HEK293 (cell line): ENCODE results near the gene HAUS6.

ENCODE experiments used
- CTCF ChIA-PET: fragments of 350-600 bp; formaldehyde crosslinking; extraction: SDS; loops from one replicate; lab custom pipeline; 2021; ENCODE audit warnings: antibody characterized with exemption; lab: Yijun Ruan, JAX
- POLR2A ChIA-PET: fragments of 300-600 bp; formaldehyde crosslinking; extraction: SDS; loops from one replicate; lab custom pipeline; 2020; ENCODE audit warnings: antibody characterized with exemption, inconsistent platforms; lab: Yijun Ruan, JAX
- H3K27ac ChIP-seq: fragments of 200-500 bp; sonication (Bioruptor generic); 2 replicates; pipeline ENCODE4 v1.5.1; 2014; ENCODE audit warnings: low read depth, low read length, control low read depth, inconsistent platforms; ENCODE audit errors: extremely low read depth
- H3K36me3 ChIP-seq, 2 experiments: fragments of 200-500 bp in 1 of 2; sonication (Bioruptor generic) in 1 of 2; 1 replicate in 1 of 2; 2 replicates in 1 of 2; pipeline ENCODE4 v1.5.1; 2014 to 2017; ENCODE audit warnings: inconsistent platforms in 2 of 2, low read length in 2 of 2; ENCODE audit not compliant: control insufficient read depth in 2 of 2, insufficient read depth in 1 of 2
- H3K4me1 ChIP-seq: fragments of 200-500 bp; sonication (Bioruptor generic); 2 replicates; pipeline ENCODE4 v1.5.1; 2014; ENCODE audit warnings: mild to moderate bottlenecking, low read length, inconsistent platforms; ENCODE audit not compliant: control insufficient read depth, insufficient read depth
- H3K4me3 ChIP-seq: 2 replicates; pipeline ENCODE4 v1.5.1; 2011; ENCODE audit warnings: low read depth, mild to moderate bottlenecking, control low read depth, low read length, moderate library complexity
- H3K9me3 ChIP-seq: fragments of 200-500 bp; sonication (Bioruptor generic); 2 replicates; pipeline ENCODE4 v1.5.1; 2014; ENCODE audit warnings: low read depth, low read length, inconsistent platforms; ENCODE audit not compliant: control insufficient read depth, insufficient read depth
- GLIS2 ChIP-seq: fragments of 450-650 bp; formaldehyde crosslinking; IDR thresholded peaks from 2 replicates; pipeline ENCODE4 v1.5.1; 2016; ENCODE audit warnings: missing biosample characterization, missing genetic modification characterization
- MZF1 ChIP-seq: fragments of 450-650 bp; formaldehyde crosslinking; IDR thresholded peaks from 2 replicates; pipeline ENCODE4 v1.5.1; 2017; ENCODE audit warnings: missing biosample characterization, missing genetic modification characterization, borderline replicate concordance
- SP7 ChIP-seq: fragments of 450-650 bp; formaldehyde crosslinking; IDR thresholded peaks from 2 replicates; pipeline ENCODE4 v1.5.1; 2016; ENCODE audit warnings: missing biosample characterization, missing genetic modification characterization
- WT1 ChIP-seq: fragments of 450-650 bp; formaldehyde crosslinking; IDR thresholded peaks from 2 replicates; pipeline ENCODE4 v1.5.1; 2016; ENCODE audit warnings: missing biosample characterization, missing genetic modification characterization
- ZBTB48 ChIP-seq: fragments of 450-650 bp; formaldehyde crosslinking; IDR thresholded peaks from 2 replicates; pipeline ENCODE4 v1.5.1; 2016; ENCODE audit warnings: missing biosample characterization, missing genetic modification characterization
- ZNF146 ChIP-seq: fragments of 450-650 bp; formaldehyde crosslinking; IDR thresholded peaks from 2 replicates; pipeline ENCODE4 v1.5.1; 2016; ENCODE audit warnings: missing biosample characterization, missing genetic modification characterization
- ZNF157 ChIP-seq: fragments of 450-650 bp; formaldehyde crosslinking; IDR thresholded peaks from 2 replicates; pipeline ENCODE4 v1.5.1; 2016; ENCODE audit warnings: missing biosample characterization, missing genetic modification characterization
- ZNF169 ChIP-seq: fragments of 450-650 bp; formaldehyde crosslinking; IDR thresholded peaks from 2 replicates; pipeline ENCODE4 v1.5.1; 2016; ENCODE audit warnings: missing biosample characterization, missing genetic modification characterization
- ZNF221 ChIP-seq: fragments of 450-650 bp; formaldehyde crosslinking; IDR thresholded peaks from 2 replicates; pipeline ENCODE4 v1.5.1; 2017; ENCODE audit warnings: missing biosample characterization, missing genetic modification characterization, borderline replicate concordance
- ZNF23 ChIP-seq: fragments of 450-650 bp; formaldehyde crosslinking; IDR thresholded peaks from 2 replicates; pipeline ENCODE4 v1.5.1; 2016; ENCODE audit warnings: missing biosample characterization, missing genetic modification characterization, borderline replicate concordance
- ZNF292 ChIP-seq: fragments of 450-650 bp; formaldehyde crosslinking; IDR thresholded peaks from 2 replicates; pipeline ENCODE4 v1.5.1; 2016; ENCODE audit warnings: low read depth, missing biosample characterization, missing genetic modification characterization, borderline replicate concordance
- ZNF302 ChIP-seq: fragments of 450-650 bp; formaldehyde crosslinking; IDR thresholded peaks from 2 replicates; pipeline ENCODE4 v1.5.1; 2016; ENCODE audit warnings: missing biosample characterization, missing genetic modification characterization, low read depth
- ZNF560 ChIP-seq: fragments of 450-650 bp; formaldehyde crosslinking; IDR thresholded peaks from 2 replicates; pipeline ENCODE4 v1.5.1; 2017; ENCODE audit warnings: missing biosample characterization, missing genetic modification characterization, borderline replicate concordance
- ZNF561 ChIP-seq: fragments of 450-650 bp; IDR thresholded peaks from 2 replicates; pipeline ENCODE4 v1.5.1; 2018; ENCODE audit warnings: missing biosample characterization, missing genetic modification characterization, borderline replicate concordance
- ZNF596 ChIP-seq: fragments of 450-650 bp; IDR thresholded peaks from 2 replicates; pipeline ENCODE4 v1.5.0; 2018; ENCODE audit warnings: missing biosample characterization, mild to moderate bottlenecking, missing genetic modification characterization, moderate library complexity
- ZNF621 ChIP-seq: fragments of 450-650 bp; formaldehyde crosslinking; IDR thresholded peaks from 2 replicates; pipeline ENCODE4 v1.5.1; 2017; ENCODE audit warnings: missing biosample characterization, missing genetic modification characterization
- ZNF704 ChIP-seq: fragments of 450-650 bp; formaldehyde crosslinking; IDR thresholded peaks from 2 replicates; pipeline ENCODE4 v1.5.1; 2016; ENCODE audit warnings: missing biosample characterization, missing genetic modification characterization
- ZSCAN5A ChIP-seq: fragments of 450-650 bp; formaldehyde crosslinking; IDR thresholded peaks from 2 replicates; pipeline ENCODE4 v1.5.1; 2016; ENCODE audit warnings: missing biosample characterization, missing genetic modification characterization
- TF ChIP-seq, protein P1 (sequence below): fragments of 450-650 bp; formaldehyde crosslinking; IDR thresholded peaks from 2 replicates; pipeline ENCODE4 v1.5.0; 2017; ENCODE audit warnings: missing biosample characterization, missing genetic modification characterization, borderline replicate concordance
- TF ChIP-seq, protein P2 (sequence below): fragments of 450-650 bp; formaldehyde crosslinking; IDR thresholded peaks from 2 replicates; pipeline ENCODE4 v1.5.1; 2016; ENCODE audit warnings: missing biosample characterization, missing genetic modification characterization
- TF ChIP-seq, protein P3 (sequence below): fragments of 450-650 bp; formaldehyde crosslinking; conservative IDR thresholded peaks from 2 replicates; pipeline ENCODE4 v1.5.1; 2016; ENCODE audit warnings: low read depth, missing biosample characterization, missing genetic modification characterization

Gene HAUS6

GRCh38 chr9:19137282-19137681 is 34.6 kb upstream of the HAUS6 start:
- ChIA-PET CTCF (interaction anchor here (0.6 kb wide), 1 partner anchor 11 kb away, joined by 4 read pairs; no protein-coding TSS in a partner anchor), POLR2A (no interaction called here)
- Histone ChIP-seq H3K4me1 (0 out of 2 replicates have a peak, but pooled peaks cover 3% of the 10 kb centered on the region), H3K4me3 (no peak overlapping the region), H3K27ac (no peak overlapping the region), H3K9me3 (no peaks in the 10 kb centered on the region), H3K36me3 (no peaks in the 10 kb centered on the region)
- TF ChIP-seq MZF1 (no peak), GLIS2 (no peak), ZNF302 (tag by site-specific recombination) (no peak), ZNF146 (tag by site-specific recombination) (no peak), ZNF292 (tag by site-specific recombination) (no peak), ZNF169 (tag by site-specific recombination) (no peak), WT1 (tag by site-specific recombination) (no peak), ZBTB48 (no peak), ZNF221 (no peak), ZNF560 (no peak)
- TF ChIP-seq, protein P1, sequence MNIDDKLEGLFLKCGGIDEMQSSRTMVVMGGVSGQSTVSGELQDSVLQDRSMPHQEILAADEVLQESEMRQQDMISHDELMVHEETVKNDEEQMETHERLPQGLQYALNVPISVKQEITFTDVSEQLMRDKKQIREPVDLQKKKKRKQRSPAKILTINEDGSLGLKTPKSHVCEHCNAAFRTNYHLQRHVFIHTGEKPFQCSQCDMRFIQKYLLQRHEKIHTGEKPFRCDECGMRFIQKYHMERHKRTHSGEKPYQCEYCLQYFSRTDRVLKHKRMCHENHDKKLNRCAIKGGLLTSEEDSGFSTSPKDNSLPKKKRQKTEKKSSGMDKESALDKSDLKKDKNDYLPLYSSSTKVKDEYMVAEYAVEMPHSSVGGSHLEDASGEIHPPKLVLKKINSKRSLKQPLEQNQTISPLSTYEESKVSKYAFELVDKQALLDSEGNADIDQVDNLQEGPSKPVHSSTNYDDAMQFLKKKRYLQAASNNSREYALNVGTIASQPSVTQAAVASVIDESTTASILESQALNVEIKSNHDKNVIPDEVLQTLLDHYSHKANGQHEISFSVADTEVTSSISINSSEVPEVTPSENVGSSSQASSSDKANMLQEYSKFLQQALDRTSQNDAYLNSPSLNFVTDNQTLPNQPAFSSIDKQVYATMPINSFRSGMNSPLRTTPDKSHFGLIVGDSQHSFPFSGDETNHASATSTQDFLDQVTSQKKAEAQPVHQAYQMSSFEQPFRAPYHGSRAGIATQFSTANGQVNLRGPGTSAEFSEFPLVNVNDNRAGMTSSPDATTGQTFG: no peak
- TF ChIP-seq, protein P2, sequence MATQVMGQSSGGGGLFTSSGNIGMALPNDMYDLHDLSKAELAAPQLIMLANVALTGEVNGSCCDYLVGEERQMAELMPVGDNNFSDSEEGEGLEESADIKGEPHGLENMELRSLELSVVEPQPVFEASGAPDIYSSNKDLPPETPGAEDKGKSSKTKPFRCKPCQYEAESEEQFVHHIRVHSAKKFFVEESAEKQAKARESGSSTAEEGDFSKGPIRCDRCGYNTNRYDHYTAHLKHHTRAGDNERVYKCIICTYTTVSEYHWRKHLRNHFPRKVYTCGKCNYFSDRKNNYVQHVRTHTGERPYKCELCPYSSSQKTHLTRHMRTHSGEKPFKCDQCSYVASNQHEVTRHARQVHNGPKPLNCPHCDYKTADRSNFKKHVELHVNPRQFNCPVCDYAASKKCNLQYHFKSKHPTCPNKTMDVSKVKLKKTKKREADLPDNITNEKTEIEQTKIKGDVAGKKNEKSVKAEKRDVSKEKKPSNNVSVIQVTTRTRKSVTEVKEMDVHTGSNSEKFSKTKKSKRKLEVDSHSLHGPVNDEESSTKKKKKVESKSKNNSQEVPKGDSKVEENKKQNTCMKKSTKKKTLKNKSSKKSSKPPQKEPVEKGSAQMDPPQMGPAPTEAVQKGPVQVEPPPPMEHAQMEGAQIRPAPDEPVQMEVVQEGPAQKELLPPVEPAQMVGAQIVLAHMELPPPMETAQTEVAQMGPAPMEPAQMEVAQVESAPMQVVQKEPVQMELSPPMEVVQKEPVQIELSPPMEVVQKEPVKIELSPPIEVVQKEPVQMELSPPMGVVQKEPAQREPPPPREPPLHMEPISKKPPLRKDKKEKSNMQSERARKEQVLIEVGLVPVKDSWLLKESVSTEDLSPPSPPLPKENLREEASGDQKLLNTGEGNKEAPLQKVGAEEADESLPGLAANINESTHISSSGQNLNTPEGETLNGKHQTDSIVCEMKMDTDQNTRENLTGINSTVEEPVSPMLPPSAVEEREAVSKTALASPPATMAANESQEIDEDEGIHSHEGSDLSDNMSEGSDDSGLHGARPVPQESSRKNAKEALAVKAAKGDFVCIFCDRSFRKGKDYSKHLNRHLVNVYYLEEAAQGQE (tag by site-specific recombination): no peak

- POLR2A ChIA-PET: interaction anchor here (0.8 to 1.1 kb wide), 2 partner anchors 8 to 87 kb away, joined by 3 to 5 read pairs; partner anchors contain the start of gene RRAGA
- no peak for TF ChIP-seq ZNF157 (tag by site-specific recombination)
- TF ChIP-seq ZNF704: no peak
- TF ChIP-seq ZSCAN5A (tag by site-specific recombination): no peak
- TF ChIP-seq ZNF596 (tag by site-specific recombination): no peak
- TF ChIP-seq SP7: no peak
- no peak for TF ChIP-seq ZNF561 (tag by site-specific recombination)
- TF ChIP-seq ZNF621 (tag by site-specific recombination): no peak
- TF ChIP-seq, protein P3, sequence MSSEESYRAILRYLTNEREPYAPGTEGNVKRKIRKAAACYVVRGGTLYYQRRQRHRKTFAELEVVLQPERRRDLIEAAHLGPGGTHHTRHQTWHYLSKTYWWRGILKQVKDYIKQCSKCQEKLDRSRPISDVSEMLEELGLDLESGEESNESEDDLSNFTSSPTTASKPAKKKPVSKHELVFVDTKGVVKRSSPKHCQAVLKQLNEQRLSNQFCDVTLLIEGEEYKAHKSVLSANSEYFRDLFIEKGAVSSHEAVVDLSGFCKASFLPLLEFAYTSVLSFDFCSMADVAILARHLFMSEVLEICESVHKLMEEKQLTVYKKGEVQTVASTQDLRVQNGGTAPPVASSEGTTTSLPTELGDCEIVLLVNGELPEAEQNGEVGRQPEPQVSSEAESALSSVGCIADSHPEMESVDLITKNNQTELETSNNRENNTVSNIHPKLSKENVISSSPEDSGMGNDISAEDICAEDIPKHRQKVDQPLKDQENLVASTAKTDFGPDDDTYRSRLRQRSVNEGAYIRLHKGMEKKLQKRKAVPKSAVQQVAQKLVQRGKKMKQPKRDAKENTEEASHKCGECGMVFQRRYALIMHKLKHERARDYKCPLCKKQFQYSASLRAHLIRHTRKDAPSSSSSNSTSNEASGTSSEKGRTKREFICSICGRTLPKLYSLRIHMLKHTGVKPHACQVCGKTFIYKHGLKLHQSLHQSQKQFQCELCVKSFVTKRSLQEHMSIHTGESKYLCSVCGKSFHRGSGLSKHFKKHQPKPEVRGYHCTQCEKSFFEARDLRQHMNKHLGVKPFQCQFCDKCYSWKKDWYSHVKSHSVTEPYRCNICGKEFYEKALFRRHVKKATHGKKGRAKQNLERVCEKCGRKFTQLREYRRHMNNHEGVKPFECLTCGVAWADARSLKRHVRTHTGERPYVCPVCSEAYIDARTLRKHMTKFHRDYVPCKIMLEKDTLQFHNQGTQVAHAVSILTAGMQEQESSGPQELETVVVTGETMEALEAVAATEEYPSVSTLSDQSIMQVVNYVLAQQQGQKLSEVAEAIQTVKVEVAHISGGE (tag by site-specific recombination): no peak
- TF ChIP-seq ZNF23 (tag by site-specific recombination): no peak
Measured at GRCh38 chr9:19136129-19136528, 33.4 kb upstream of the HAUS6 start.

More at GRCh38 chr9:19136129-19136528, 33.4 kb upstream of the HAUS6 start:
- H3K9me3 ChIP-seq: no peaks in the 10 kb centered on the region
- H3K27ac ChIP-seq: no peak overlapping the region
- 0 out of 2 replicates have a peak, but pooled peaks cover 3% of the 10 kb centered on the region for H3K4me1 ChIP-seq
- CTCF ChIA-PET: interaction anchor here (0.6 to 1.4 kb wide), 6 partner anchors 11 to 856 kb away, joined by 3 to 7 read pairs (median 3); no protein-coding TSS in a partner anchor
- H3K4me3 ChIP-seq: no peak overlapping the region
- no peaks in the 10 kb centered on the region for H3K36me3 ChIP-seq
